ENCODE measurements around the gene SGK1.

GRCh38 chr6:134164300-134164699 lies 153.6 kb downstream of the SGK1 start:
- no peak for TF ChIP-seq CTCF (IDR thresholded peaks at IDR 0.05; ENCODE audit: low read depth, low read length, poor library complexity, severe bottlenecking)
- TF ChIP-seq EZH2phosphoT487 (IDR thresholded peaks at IDR 0.05; ENCODE audit: borderline replicate concordance, low read length), result no peak

Measured in DOHH2 (cell line).